B cell (primary cell): ENCODE data around the gene PACC1. TPM values are rescaled to one million over a fixed set of nuclear protein-coding genes. Genes with fewer than 3 reads are reported as not detected.

ENCODE experiments used
- ATAC-seq: fragments of 200-7000 bp; cut with Tn5 transposase; one replicate; pipeline ENCODE4 v1.10.0; 2021; ENCODE audit warnings: low read depth, mild to moderate bottlenecking, moderate number of reproducible peaks, moderate library complexity
- CTCF ChIA-PET: fragments of 350-600 bp; sonication (Branson Sonifier 250); formaldehyde crosslinking; loops from one replicate; lab custom pipeline; 2021; ENCODE audit warnings: antibody characterized with exemption, inconsistent platforms; lab: Charles Lee
- POLR2A ChIA-PET: fragments of 350-600 bp; sonication (Branson Sonifier 250); formaldehyde crosslinking; loops from one replicate; lab custom pipeline; 2021; ENCODE audit warnings: antibody characterized with exemption; lab: Charles Lee
- DNase-seq: peaks from one replicate; pipeline ENCODE4 v3.0.0; 2013
- H2AFZ ChIP-seq: 2 replicates; pipeline ENCODE4 v1.6.1; 2012; ENCODE audit warnings: mild to moderate bottlenecking, low read depth, low read length; ENCODE audit not compliant: insufficient read depth, poor library complexity, severe bottlenecking
- H3K27ac ChIP-seq, 2 donors: 1 replicate in 1 of 2; 2 replicates in 1 of 2; pipeline ENCODE4 v1.5.1; 2012 to 2013; ENCODE audit warnings: low read length in 2 of 2, mild to moderate bottlenecking in 2 of 2, moderate library complexity in 1 of 2
- H3K27me3 ChIP-seq, 4 experiments: fragments of 200-600 bp in 1 of 4; sonication (generic) in 1 of 4; replicated peaks in 1 of 4; 1 replicate in 2 of 4; 2 replicates in 2 of 4; pipeline versions ENCODE4 v1.6.1 to v1.7.0; 2013 to 2016; ENCODE audit warnings: low read length in 3 of 4, mild to moderate bottlenecking in 2 of 4, mixed read lengths in 1 of 4, moderate library complexity in 1 of 4; ENCODE audit not compliant: insufficient read depth in 4 of 4, control insufficient read depth in 3 of 4; ENCODE audit errors: control extremely low read depth in 1 of 4
- H3K36me3 ChIP-seq, 2 experiments: replicated peaks in 1 of 2; 1 replicate in 1 of 2; 2 replicates in 1 of 2; pipeline versions ENCODE4 v1.6.1 to v1.7.1; 2013; ENCODE audit warnings: low read length in 1 of 2; ENCODE audit not compliant: insufficient read depth in 2 of 2, control insufficient read depth in 1 of 2; ENCODE audit errors: control extremely low read depth in 1 of 2, extremely low read depth in 1 of 2
- H3K4me1 ChIP-seq, 2 donors: fragments of 200-600 bp in 1 of 2; sonication (generic) in 1 of 2; 1 replicate in 1 of 2; 2 replicates in 1 of 2; pipeline versions ENCODE4 v1.5.1 to v1.6.1; 2013 to 2017; ENCODE audit warnings: low read length in 2 of 2; ENCODE audit not compliant: control insufficient read depth in 2 of 2, insufficient read depth in 2 of 2
- H3K4me2 ChIP-seq: replicated peaks from 2 replicates; pipeline ENCODE3; 2012; ENCODE audit warnings: mild to moderate bottlenecking, low read depth, low read length; ENCODE audit not compliant: poor library complexity, severe bottlenecking
- H3K4me3 ChIP-seq, 5 experiments: fragments of 200-600 bp in 1 of 5; sonication (generic) in 1 of 5; 1 replicate in 3 of 5; 2 replicates in 2 of 5; pipeline versions ENCODE4 v1.5.1 to v1.7.0; 2011 to 2016; ENCODE audit warnings: low read length in 4 of 5, mild to moderate bottlenecking in 4 of 5, low read depth in 2 of 5, control low read depth in 1 of 5, moderate library complexity in 1 of 5; ENCODE audit not compliant: insufficient read depth in 1 of 5; ENCODE audit errors: control extremely low read depth in 1 of 5, extremely low read depth in 1 of 5
- H3K79me2 ChIP-seq: fragments of 200-600 bp; sonication (generic); one replicate; pipeline ENCODE4 v1.6.0; 2016; ENCODE audit warnings: low read length; ENCODE audit not compliant: control insufficient read depth, insufficient read depth
- H3K9ac ChIP-seq: fragments of 200-600 bp; sonication (generic); 2 replicates; pipeline ENCODE4 v1.6.1; 2017; ENCODE audit warnings: mild to moderate bottlenecking, low read length, moderate library complexity
- H3K9me3 ChIP-seq, 3 donors: one replicate each; pipeline versions ENCODE4 v1.6.1 to v1.7.1; 2013; ENCODE audit warnings: low read length in 2 of 3; ENCODE audit not compliant: control insufficient read depth in 2 of 3, insufficient read depth in 1 of 3; ENCODE audit errors: control extremely low read depth in 1 of 3
- H4K20me1 ChIP-seq: 2 replicates; pipeline ENCODE4 v1.6.0; 2012; ENCODE audit warnings: mild to moderate bottlenecking, low read length; ENCODE audit not compliant: insufficient read depth, control insufficient read depth, poor library complexity, severe bottlenecking
- H3K27ac Mint-ChIP-seq: one replicate; pipeline ENCODE4 v1.8.0; 2021; ENCODE audit warnings: mixed read lengths
- H3K27me3 Mint-ChIP-seq: one replicate; pipeline ENCODE4 v1.8.0; 2021; ENCODE audit warnings: mixed read lengths
- H3K4me1 Mint-ChIP-seq: one replicate; pipeline ENCODE4 v1.8.0; 2021; ENCODE audit warnings: mixed read lengths
- H3K4me3 Mint-ChIP-seq: one replicate; pipeline ENCODE4 v1.8.0; 2021; ENCODE audit warnings: mixed read lengths
- H3K9me3 Mint-ChIP-seq: one replicate; pipeline ENCODE4 v1.8.0; 2022; ENCODE audit warnings: mixed read lengths; ENCODE audit not compliant: insufficient read depth
- EZH2 ChIP-seq: IDR thresholded peaks from 2 replicates; pipeline ENCODE4 v1.6.1; 2012; ENCODE audit warnings: borderline replicate concordance, low read depth, mild to moderate bottlenecking, moderate library complexity, low read length; ENCODE audit not compliant: insufficient read depth, poor library complexity, severe bottlenecking
- WGBS: methylation state at CpG from one replicate; pipeline ENCODE4 v1.1.5; 2013; ENCODE audit warnings: missing lambda C conversion rate; ENCODE audit not compliant: insufficient coverage; 5-methylcytosine and 5-hydroxymethylcytosine counted together
- intact Hi-C: fragments of 100-400 bp; cut with micrococcal nuclease; formaldehyde crosslinking; loops from one replicate; pipeline ENCODE4 v1.10.0; 2022
- polyA plus RNA-seq: library from polyadenylated mRNA; depleted of rRNA; stranded (reverse); fragments of >200 nt; gene quantifications from 2 replicates; pipeline ENCODE4 v1.2.3, GENCODE V29; 2012
- total RNA-seq, 2 donors: library from RNA; stranded (reverse); fragments of 120-200 nt in 1 of 2; gene quantifications; 1 replicate in 1 of 2; 2 replicates in 1 of 2; pipeline versions ENCODE4 v1.2.3 to v1.2.4, GENCODE V29; 2013 to 2022
- TF ChIP-seq, protein P1 (sequence below): fragments of 200-600 bp; IDR thresholded peaks from one replicate; pipeline ENCODE4 v1.8.0; 2022; ENCODE audit warnings: antibody characterized with exemption, mild to moderate bottlenecking

PACC1 gene
- total and polyA plus RNA-seq, 2 donors (not counting 1 experiment from before 2014, with no cell fraction given) = 15.9 to 18.3 TPM

- H3K9ac ChIP-seq = no peak overlapping the region
- WGBS = 100% methylated on average over 3 of the region's 5 CpGs
- H3K9me3 Mint-ChIP-seq = no peaks in the 10 kb centered on the region
- ChIA-PET CTCF (interaction anchor here (1.0 kb wide), 1 partner anchor 13 kb away, joined by 4 read pairs; no protein-coding TSS in a partner anchor), POLR2A (no interaction called here)
- no peak overlapping the region for H3K27ac Mint-ChIP-seq
- H3K4me1 ChIP-seq = no peaks in the 10 kb centered on the region
- no peak overlapping the region for H3K4me3 Mint-ChIP-seq
- H3K9me3 ChIP-seq = no peaks in the 10 kb centered on the region
- no peaks in the 10 kb centered on the region for H3K27me3 Mint-ChIP-seq
- H3K36me3 ChIP-seq = peaks cover 0 to 6% of the 10 kb centered on the region in 2 experiments
- TF ChIP-seq, protein P1, sequence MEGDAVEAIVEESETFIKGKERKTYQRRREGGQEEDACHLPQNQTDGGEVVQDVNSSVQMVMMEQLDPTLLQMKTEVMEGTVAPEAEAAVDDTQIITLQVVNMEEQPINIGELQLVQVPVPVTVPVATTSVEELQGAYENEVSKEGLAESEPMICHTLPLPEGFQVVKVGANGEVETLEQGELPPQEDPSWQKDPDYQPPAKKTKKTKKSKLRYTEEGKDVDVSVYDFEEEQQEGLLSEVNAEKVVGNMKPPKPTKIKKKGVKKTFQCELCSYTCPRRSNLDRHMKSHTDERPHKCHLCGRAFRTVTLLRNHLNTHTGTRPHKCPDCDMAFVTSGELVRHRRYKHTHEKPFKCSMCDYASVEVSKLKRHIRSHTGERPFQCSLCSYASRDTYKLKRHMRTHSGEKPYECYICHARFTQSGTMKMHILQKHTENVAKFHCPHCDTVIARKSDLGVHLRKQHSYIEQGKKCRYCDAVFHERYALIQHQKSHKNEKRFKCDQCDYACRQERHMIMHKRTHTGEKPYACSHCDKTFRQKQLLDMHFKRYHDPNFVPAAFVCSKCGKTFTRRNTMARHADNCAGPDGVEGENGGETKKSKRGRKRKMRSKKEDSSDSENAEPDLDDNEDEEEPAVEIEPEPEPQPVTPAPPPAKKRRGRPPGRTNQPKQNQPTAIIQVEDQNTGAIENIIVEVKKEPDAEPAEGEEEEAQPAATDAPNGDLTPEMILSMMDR = no peak
- no peak for TF ChIP-seq EZH2
- intact Hi-C loops = no loop called here
- H3K79me2 ChIP-seq = peaks cover 6% of the 10 kb centered on the region
- no peak overlapping the region for H3K4me3 ChIP-seq
- H4K20me1 ChIP-seq = no peaks in the 10 kb centered on the region
- no peak overlapping the region for H3K27ac ChIP-seq
- no peak for ATAC-seq
- H3K27me3 ChIP-seq = no peaks in the 10 kb centered on the region
- no peak for DNase-seq
- peaks cover 8% of the 10 kb centered on the region for H3K4me1 Mint-ChIP-seq
- H2AFZ ChIP-seq = no peak overlapping the region
- no peak overlapping the region for H3K4me2 ChIP-seq
Observed at GRCh38 chr1:212442408-212442807, 27.7 kb upstream of the PACC1 start.

DNA sequence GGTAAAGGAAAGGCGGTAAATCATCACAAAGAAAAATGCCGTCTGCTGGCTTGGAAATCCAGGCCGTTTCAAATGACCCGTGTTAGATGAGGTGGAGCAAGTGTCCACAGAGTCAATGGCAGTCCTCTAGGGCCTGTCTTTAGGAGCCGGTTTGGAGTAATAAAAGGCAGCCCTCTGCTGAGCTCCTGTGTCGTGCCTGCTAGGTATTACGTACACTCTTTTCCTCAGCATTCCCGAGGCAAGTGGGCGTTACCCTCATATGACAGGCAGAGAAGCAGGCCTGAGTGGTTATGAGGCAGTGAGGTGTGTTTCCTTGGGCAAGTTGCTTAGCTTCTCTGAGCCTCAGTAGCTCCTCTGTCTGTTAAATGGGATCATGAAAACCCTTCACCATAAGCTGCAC, 25.7 kb upstream of the PACC1 start:
- WGBS = 95% methylated on average over 5 of the region's 9 CpGs
- Histone ChIP-seq H3K27me3 (no peaks in the 10 kb centered on the region), H3K9ac (no peak overlapping the region), H3K4me3 (no peak overlapping the region), H3K36me3 (peaks cover 0 to 2% of the 10 kb centered on the region in 2 experiments), H3K9me3 (no peaks in the 10 kb centered on the region), H3K79me2 (peaks cover 6% of the 10 kb centered on the region), H3K27ac (no peak overlapping the region), H2AFZ (no peak overlapping the region), H3K4me1 (no peaks in the 10 kb centered on the region), H3K4me2 (no peak overlapping the region), H4K20me1 (no peaks in the 10 kb centered on the region)
- ATAC-seq (no peak), DNase-seq (no peak)
- ChIA-PET POLR2A (interaction anchor here (0.6 kb wide), 1 partner anchor 10 kb away, joined by 3 read pairs; no protein-coding TSS in a partner anchor), CTCF (interaction anchor here (1.6 to 1.9 kb wide), 2 partner anchors 15 to 370 kb away, joined by 6 to 8 read pairs; no protein-coding TSS in a partner anchor)
- TF ChIP-seq, protein P1 = no peak
- no peak for TF ChIP-seq EZH2
- H3K9me3 Mint-ChIP-seq = no peaks in the 10 kb centered on the region
- H3K27ac Mint-ChIP-seq = no peak overlapping the region
- no peak overlapping the region for H3K4me3 Mint-ChIP-seq
- intact Hi-C loops = no loop called here
- no peaks in the 10 kb centered on the region for H3K27me3 Mint-ChIP-seq
- peaks cover 8% of the 10 kb centered on the region for H3K4me1 Mint-ChIP-seq
